ENCODE measurements around the gene SERPINC1. TPM values are rescaled to one million over a fixed set of nuclear protein-coding genes. Genes with fewer than 3 reads are reported as not detected.

The SERPINC1 gene
- total and polyA plus RNA-seq, 9 of the 15 experiments (the other 6 are each of a cell fraction or from before 2014, with no cell fraction given), result 0.07 to 1.2 (median 0.50) TPM

- TF ChIP-seq, protein P1, sequence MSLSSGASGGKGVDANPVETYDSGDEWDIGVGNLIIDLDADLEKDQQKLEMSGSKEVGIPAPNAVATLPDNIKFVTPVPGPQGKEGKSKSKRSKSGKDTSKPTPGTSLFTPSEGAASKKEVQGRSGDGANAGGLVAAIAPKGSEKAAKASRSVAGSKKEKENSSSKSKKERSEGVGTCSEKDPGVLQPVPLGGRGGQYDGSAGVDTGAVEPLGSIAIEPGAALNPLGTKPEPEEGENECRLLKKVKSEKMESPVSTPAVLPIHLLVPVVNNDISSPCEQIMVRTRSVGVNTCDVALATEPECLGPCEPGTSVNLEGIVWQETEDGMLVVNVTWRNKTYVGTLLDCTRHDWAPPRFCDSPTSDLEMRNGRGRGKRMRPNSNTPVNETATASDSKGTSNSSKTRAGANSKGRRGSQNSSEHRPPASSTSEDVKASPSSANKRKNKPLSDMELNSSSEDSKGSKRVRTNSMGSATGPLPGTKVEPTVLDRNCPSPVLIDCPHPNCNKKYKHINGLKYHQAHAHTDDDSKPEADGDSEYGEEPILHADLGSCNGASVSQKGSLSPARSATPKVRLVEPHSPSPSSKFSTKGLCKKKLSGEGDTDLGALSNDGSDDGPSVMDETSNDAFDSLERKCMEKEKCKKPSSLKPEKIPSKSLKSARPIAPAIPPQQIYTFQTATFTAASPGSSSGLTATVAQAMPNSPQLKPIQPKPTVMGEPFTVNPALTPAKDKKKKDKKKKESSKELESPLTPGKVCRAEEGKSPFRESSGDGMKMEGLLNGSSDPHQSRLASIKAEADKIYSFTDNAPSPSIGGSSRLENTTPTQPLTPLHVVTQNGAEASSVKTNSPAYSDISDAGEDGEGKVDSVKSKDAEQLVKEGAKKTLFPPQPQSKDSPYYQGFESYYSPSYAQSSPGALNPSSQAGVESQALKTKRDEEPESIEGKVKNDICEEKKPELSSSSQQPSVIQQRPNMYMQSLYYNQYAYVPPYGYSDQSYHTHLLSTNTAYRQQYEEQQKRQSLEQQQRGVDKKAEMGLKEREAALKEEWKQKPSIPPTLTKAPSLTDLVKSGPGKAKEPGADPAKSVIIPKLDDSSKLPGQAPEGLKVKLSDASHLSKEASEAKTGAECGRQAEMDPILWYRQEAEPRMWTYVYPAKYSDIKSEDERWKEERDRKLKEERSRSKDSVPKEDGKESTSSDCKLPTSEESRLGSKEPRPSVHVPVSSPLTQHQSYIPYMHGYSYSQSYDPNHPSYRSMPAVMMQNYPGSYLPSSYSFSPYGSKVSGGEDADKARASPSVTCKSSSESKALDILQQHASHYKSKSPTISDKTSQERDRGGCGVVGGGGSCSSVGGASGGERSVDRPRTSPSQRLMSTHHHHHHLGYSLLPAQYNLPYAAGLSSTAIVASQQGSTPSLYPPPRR (CRISPR knock-in tag; IDR thresholded peaks at IDR 0.05; ENCODE audit: borderline replicate concordance), result no peak
- TF ChIP-seq, protein P2, sequence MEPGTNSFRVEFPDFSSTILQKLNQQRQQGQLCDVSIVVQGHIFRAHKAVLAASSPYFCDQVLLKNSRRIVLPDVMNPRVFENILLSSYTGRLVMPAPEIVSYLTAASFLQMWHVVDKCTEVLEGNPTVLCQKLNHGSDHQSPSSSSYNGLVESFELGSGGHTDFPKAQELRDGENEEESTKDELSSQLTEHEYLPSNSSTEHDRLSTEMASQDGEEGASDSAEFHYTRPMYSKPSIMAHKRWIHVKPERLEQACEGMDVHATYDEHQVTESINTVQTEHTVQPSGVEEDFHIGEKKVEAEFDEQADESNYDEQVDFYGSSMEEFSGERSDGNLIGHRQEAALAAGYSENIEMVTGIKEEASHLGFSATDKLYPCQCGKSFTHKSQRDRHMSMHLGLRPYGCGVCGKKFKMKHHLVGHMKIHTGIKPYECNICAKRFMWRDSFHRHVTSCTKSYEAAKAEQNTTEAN (CRISPR knock-in tag; IDR thresholded peaks at IDR 0.05), result peak; percentile 43; the same call in 1 of the 2 replicates
- TF ChIP-seq MEF2A (IDR thresholded peaks at IDR 0.05; ENCODE audit: control insufficient read depth, low read depth, low read length) (no peak), GATA2 (CRISPR knock-in tag; IDR thresholded peaks at IDR 0.05) (no peak), ZNF324 (CRISPR knock-in tag; IDR thresholded peaks at IDR 0.05) (no peak), NR1H2 (CRISPR knock-in tag; IDR thresholded peaks at IDR 0.05) (no peak), DMBX1 (CRISPR knock-in tag; IDR thresholded peaks at IDR 0.05; ENCODE audit: borderline replicate concordance) (0 out of 2 replicates have a peak, but pooled peaks have one; percentile 26), CBX1 (IDR thresholded peaks at IDR 0.05; ENCODE audit: low read depth) (peak; percentile 0; the same call in 1 of the 2 replicates), ZNF197 (CRISPR knock-in tag; IDR thresholded peaks at IDR 0.05; ENCODE audit: low read depth) (no peak), TARDBP (IDR thresholded peaks at IDR 0.05) (no peak), AFF1 (IDR thresholded peaks at IDR 0.05; ENCODE audit: low read depth in 1 of 2, partially characterized antibody in 2 of 2) (no peak), DIDO1 (tag; IDR thresholded peaks at IDR 0.05; ENCODE audit: low read depth) (no peak), ZC3H11A (IDR thresholded peaks at IDR 0.05; ENCODE audit: low read depth, low read length) (no peak), SIN3A (IDR thresholded peaks at IDR 0.05; ENCODE audit: borderline replicate concordance in 2 of 2, control insufficient read depth in 1 of 2, low read depth in 2 of 2, low read length in 2 of 2) (peak in 1 of 2 experiments; percentile 66; a peak in 2 of 4 replicates), TGIF2 (CRISPR knock-in tag; IDR thresholded peaks at IDR 0.05) (no peak), FOXJ3 (CRISPR knock-in tag; IDR thresholded peaks at IDR 0.05) (no peak)
- TF ChIP-seq, protein P3, sequence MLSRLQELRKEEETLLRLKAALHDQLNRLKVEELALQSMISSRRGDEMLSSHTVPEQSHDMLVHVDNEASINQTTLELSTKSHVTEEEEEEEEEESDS (CRISPR knock-in tag; IDR thresholded peaks at IDR 0.05), result no peak
These were observed 49.9 kb downstream of the SERPINC1 start (continued) for GRCh38 chr1:173867141-173867752.

Data from K562 (cell line).